Right lung (tissue), 5 donors: ENCODE results near the gene CRHR1. TPM values are rescaled to one million over a fixed set of nuclear protein-coding genes. Genes with fewer than 3 reads are reported as not detected.
A peak's percentile ranks its signal among the peaks of the same experiment; 100 is the strongest.

Experiments used
- DNase-seq, 2 donors: peaks; one replicate each; pipeline ENCODE4 v3.0.0-alpha.2; 2013
- polyA plus RNA-seq, 5 donors: library from polyadenylated mRNA; unstranded; fragments of 120-200 nt; gene quantifications; one replicate each; pipeline versions ENCODE4 v1.2.1 to v1.2.3, GENCODE V29; 2013; ENCODE audit warnings: inconsistent platforms in 1 of 5, low replicate concordance in 1 of 5; ENCODE audit not compliant: insufficient read length in 5 of 5, insufficient read depth in 1 of 5

CRHR1 gene
- polyA plus RNA-seq, 5 donors, result 0.17 TPM; not detected in 4

DNA sequence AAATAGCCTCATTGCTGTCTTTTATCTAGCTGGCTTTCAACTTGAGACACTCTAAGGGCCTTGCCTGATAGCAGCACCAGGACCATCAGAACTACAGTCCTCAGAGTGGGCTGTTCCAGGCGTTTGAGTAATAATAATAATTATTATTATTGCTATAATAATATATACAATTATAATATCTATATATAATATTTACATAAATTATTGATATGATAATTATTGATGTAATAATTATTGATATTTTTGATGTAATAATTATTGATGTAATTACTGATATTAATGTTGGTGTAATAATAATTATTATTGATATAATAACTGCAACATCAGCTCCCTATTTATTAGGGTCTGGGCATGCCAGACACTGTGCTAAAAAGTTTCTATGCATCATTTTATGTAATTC is 25.6 kb upstream of the CRHR1 start:
- no peak for DNase-seq

DNA sequence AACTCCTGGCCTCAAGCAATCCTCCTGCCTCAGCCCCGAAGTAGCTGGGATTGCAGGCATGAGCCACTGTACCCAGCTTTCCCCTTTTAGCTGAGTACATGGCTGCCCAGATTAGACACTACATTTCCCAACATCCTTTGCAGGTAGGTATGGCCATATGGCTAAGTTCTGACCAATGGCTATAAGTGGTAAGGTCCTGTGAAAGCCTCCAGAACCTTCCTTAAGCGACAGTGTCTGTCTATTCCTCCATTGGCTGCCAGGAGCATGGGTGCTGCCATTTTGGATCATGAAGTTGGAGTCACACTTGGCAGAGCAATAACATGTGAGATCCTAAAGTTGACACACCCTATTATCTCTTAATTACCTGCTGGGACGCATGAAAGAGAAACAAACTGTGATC is 24.4 kb upstream of the CRHR1 start:
- no peak for DNase-seq

DNA sequence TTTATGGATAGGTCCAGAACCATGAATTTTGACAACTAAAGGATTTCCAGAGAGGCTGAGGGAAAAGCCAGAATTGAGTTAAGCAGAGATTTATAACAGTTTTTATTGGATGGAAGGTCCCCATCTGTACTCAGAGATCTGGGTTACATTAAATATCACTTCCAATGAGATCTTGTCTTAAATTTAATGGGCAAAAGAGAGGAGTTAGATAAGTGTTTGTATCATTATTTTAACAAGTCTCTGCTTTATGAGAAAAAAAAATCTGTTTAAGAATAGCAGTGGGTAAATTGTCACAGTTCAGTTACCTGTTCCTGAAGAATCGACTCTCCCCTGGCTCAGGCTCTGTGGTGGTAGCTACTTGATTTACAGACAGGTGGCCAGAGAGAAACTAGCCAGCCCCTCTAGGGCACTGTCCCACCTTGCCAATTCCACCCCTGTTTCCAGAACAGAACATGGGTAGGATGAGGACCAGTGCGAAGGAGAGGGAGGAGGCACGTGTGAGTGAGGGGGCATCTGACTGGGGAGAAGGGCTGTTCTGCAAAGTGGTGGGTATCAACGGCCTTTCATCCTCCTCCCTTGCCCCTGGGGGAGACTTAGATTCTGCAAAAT is 22.1 kb upstream of the CRHR1 start:
- DNase-seq, result no peak

DNA sequence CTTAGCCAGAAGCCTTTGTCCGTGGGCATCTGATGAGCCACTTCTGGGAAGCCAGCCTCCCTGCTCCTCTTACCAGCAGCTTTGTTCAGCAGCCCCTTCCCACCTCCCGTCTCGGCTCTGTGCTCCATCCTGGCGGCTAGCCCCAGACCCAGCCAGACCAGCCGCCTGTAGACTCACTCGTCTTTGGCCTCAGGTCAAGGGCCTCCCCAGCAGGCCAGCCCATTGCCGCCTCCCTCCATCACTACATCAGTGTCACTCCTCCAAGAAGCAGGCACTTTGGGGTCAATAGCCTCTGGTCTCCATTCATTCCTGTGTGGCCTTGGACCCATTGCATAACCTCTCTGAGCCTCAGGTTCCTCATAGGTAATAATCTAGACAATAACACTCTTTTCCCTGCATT is 20.9 kb upstream of the CRHR1 start:
- DNase-seq, result no peak

DNA sequence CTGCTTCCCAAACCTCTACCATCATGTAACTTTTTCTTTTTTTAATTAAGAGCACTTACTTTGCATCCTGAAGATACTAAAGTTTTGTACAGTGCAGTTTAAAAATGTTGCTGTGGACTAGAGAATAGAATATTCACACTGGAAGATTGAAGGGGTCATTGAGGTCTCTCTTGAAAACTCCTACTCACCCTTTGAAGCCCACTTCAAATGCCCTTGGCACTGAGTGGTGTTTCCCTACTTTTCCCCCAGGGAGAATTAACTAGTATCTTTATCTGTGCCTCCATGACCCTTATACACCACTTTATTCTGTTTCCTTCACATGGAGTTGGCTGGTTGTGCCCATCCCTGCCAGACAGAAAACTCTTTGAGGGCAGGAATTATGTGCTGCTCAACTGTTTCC is 19.6 kb upstream of the CRHR1 start:
- DNase-seq, result no peak

DNA sequence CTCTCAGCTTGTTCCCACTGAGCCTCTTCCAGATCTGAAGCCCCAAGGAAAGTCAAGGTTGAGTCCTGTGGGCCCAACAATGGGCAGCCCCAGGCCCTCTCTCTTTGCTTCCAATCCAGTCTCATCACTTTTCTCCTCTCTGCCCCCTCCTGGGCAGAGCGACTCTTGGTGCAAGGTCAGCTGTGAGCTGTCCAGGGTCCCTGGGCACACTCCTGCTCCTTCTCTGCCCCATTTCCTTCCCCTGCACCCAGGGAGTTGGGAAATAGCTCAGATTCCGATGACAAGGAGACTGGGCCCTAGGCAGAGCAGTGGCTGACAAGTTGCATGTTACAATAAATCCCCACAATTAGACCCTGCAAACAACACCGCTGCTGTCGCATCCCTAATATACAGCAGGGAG is 16.1 kb upstream of the CRHR1 start:
- no peak for DNase-seq

DNA sequence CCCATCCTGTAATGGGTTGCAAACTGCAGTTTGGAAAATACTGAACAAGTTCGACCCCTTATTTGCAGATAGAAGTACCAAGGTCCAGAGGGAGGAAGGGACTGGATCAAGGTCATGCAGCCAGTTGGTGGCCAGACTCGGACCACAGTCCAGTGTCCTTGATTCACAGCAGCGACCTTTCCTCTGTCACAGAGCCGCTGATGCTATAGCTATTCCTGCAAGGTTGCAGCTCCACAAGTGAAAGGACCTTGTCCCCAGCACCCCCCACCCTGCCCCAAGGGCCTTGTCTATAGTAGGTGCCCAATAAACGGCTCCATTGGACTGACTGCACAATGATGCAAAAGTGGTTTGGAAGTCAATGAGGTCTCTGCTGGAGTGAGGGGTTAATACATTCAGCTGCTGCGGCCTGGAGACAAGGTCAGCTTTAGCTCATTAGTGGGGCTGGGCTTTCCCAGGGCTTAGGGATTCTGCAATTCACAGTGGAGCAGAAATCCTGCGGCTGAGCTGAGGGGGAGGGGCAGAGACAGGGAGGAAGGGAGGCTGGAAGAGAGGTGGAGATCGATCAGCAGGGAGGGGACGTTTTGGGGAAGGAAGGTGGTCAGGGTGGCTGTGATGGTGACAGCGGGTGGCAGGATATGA is 13.4 kb upstream of the CRHR1 start:
- no peak for DNase-seq

DNA sequence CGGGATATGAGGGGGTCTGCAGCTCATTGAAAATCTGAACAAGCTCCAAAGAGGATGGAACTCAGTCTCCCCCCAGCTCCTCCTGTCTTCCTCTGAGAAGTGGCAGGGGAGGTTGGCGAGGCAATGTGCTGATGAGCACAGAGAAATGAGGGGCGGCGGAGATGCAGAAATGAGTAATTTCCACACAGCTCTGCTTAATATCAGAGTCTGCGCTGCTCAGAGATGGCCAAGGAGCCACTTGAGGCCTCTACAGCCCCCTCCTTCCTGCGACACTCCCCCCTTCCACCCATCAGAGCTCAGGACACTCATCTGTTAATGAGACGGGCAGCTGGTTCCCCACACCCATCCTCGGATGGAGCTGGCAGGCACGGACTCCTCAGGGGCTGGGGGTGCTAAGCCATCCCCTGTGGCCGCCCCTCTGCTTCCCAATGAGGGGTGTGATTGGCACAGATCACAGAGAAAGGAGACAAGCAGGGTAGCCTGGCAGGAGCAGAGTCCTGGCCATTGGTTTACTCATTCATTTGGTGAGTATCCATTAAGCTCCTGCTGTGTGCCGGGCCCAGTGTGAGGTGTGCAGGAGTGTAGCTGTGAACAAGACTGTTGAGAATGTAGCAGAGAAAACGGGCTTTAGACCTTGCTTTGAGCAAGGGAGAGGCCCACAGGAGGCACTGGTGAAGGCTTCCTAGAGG is 12.7 kb upstream of the CRHR1 start:
- no peak for DNase-seq

DNA sequence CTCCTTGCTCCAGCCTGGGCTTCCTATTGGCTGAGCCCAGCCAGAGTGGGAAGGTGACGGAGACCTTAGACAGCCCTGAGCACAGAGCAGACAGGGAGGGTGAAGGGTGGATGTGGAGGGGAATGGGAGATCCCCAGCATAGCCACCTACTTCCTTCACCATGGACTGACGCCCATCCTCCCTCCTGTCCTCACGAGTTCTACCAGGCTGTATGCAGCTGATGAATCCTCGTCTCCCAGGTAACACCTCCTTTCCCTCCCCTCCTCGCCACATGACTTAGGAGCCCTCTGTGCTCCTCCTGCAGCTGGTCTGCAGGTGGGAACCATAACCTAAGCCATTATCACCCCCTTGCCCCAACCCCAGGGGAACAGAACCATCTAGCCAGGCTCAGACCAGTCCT is 9.0 kb upstream of the CRHR1 start:
- no peak for DNase-seq

DNA sequence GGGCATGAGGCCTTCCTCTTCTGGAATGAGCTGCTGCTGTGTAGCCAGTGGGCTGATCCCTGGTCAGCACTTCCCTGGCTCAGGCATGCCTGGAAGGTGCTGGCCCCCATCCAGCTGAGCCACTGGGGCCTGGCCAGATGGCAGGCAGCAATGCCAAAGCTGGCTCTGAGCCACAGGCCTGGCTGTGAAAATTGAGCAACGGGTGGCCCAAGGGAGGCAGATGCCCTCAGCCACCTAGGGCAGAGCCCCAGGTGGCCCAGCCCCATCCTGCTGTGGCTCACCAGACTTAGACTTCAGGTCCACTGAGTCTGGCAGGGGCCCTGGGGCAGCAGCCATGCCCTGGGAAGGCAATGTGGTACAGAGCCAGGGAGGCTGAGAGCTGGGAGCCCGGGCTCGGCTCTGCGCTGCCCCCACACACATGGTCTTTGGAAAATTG is 8.5 kb upstream of the CRHR1 start:
- DNase-seq, result no peak

DNA sequence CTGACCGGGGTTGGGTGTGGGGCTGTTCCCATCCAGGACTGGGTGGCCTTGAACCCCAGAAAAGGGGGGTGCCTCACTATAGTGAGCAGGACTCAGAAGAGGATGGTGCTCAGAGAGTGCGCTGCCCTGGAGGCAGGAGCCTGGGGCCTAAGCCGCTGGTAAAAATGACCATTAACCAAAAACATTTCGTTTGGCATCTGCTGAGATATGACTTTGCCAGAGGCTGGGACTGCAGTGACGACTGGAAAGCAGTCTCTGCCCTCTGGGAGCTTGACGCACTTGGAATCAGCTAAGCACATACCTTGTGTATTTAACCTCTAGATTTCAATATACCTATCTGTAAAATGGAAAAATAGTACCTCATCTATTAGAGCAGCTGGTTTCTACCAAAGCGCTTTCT is 7.2 kb upstream of the CRHR1 start:
- DNase-seq, result no peak

DNA sequence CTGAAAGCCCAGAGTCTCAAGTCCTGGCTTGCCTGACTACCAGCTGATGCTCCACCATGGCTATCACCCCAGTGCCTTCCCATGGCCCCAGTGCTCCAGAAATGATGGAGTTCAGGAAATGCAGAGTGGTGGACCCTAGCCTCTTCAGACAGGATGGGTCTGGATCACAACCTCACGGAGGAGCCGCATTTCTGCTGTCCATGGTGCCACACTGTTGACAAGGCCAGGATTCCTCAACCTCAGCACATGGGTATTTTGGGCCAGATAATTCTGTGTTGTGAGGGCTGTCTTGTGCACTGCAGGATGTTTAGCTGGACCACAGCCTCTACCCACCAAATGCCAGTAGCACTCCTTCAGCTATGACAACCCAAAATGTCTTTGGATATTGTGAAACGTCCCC is 6.7 kb upstream of the CRHR1 start:
- no peak for DNase-seq

DNA sequence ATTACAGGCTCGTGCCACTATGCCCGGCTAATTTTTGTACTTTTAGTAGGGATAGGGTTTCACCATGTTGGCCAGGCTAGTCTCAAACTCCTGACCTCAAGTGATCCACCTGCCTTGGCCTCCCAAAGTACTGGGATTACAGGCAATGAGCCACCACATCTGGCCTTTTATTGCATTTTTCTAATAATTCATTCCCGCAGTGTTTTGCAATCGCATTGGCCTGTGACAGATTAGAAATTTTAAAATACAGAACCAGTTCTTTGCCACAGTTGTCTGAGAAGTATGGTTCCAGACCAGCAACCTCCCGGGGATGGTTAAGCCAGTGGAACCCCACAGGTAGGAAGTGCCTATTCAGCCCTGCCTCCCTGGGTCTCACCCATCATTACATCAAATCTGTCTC is 3.2 kb upstream of the CRHR1 start:
- no peak for DNase-seq

DNA sequence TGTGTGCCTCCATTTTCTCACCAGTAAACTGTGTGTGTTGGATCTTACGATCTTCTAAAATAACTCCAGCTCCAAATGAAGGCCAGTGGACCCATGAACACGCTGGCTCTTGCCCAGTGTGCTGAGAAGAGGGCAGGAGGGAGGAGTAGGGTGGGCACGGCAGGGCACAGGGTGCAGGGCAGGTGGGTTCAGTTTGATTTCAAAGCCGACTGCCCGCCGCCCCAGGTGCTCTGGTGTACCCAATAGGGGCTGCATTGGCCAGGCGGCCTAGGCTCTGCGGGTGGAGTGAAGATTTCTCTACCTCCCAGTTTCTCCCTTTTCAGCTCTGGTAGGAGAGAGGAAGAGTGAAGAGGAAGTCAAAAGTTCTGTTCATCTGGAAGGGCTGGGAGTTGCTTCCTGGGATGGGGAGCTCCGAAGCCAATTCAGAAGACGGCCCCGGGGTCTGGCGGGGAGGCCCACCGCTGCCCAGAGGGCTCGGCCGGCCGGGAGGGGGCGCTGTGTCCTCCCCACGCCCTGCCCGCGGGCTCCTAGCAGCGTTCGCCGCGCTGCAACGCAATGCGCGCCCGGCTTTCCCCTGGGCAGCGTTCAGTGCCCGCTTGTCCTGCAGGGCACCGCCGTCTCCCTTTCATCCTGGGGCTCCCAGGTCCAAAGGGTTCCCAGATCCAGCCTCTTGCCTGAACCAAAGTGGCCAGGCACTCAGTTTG is 1.1 kb upstream of the CRHR1 start:
- no peak for DNase-seq

DNA sequence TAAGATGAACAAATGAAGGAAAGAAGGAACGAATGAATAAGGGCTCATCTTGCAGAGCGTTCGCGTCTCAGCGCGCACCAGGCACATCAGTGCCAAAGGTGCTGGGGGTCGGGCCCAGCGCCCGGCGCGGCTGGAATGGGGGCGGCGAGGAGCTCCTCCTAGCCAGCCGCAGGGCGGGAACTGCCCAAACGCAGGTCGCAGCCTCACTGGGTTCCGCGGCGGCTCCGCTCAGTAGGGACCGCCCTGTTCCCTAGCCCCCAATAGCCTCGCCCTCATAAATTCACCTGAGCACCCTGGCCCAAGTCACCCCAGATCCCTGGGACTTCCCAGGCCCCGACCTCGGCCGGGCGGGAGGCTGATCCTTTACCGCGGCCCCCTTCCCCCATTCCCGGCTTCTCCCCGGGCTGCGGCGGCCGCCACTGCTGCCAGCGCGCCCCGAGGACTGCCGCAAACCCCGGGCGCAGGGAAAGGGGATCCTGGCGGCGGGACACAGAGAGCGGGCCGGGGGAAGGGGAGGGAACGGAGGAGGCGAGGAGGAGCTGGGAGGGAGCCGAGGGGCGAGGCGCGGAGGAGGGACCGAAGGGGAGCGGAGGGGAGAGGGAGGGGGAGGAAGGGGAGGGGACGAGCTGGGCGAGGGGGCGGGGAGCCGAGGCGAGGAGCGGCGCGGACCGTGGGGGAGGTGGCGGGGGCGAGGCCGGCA is 377 bp upstream of the CRHR1 start:
- DNase-seq, result peak; percentile 16 to 20

DNA sequence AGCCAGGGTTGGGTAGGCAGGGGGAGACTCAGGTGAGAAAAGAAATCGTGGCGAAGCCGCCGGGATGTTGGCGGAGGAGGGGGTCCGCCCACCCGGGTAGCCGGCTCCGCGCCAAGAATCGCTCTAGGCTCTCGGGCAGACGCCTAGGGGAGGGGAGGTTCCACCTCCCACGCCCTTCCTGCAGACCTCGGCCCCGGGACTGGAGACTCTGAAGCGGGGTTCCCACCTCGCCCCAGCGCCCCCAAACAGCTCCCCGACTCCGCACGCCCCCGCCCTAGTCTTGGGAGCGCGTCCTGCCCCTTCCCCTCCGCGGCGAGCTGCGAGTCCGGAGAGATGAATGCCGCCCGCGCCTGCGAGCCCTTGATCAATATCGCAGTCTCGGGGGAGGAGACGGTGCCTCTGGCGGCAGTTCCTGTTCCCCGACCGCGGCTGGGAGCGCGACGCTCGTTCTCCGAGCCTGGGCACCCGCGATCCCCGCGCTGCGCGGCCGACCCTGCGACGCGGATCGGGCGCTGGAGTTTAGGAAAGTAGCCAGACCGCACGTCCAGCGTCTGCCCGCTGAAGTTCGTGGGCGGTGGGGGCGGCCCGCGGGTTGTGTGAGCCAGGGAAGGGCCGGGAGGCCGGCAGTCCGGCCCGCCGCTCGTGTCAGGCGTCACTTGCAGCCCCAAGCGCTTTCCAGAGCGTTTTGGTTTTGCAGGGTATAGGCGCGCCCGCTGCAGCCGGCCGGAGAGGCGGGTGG is 790 bp downstream of the CRHR1 start:
- DNase-seq, result peak in 1 of 2 donors; percentile 12

DNA sequence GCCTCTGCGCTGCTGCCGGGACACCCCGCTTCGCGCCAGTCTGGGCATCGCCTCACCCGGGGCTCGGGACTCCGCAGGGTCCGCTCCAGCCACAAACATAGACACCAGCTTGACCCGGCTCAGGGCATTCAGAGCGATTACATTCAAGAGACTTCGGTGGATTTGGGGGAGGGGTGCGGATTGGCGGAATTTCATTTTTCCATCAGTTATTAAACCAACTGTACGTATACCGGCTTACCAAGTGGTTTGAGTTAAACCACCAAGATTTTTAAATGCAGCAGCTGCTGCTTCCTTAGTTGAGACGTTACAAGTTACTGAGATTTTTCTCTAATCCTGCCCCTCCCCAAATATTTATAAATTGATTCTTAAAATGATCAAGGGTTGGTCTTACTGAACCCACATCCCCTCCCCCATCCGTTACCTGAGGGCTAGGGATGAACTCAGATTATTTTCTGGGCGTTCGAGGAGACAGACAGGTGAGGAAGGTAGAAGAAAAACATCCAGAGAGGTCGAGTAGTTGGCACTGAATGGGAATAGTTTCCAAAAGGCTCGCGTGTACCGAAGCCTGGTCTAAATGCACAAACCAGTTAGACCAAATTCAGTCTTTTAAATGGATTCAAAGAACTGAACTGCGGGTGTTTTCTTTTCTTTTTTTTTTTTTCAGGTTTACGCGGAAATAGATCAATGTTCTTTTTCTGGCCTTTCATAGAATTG is 1.5 kb downstream of the CRHR1 start:
- DNase-seq, result no peak

DNA sequence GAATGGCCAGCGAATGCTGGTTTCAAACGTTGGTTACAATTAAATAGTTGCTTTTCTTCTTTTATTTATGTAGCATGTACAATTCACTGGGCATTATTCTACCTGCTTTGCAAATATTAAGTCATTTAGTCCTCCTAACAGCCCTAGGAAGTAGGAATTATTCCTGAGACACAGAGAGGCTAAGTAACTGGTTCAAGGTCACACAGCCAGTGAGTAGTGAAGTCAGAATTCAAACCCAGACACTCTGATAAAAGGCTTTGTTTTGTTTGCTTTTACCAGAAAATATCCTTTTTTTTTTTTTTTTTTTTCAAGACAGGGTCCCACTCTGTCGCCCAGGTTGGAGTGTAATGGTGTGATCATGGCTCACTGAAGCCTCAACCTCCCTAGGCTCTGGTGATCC is 2.2 kb downstream of the CRHR1 start:
- no peak for DNase-seq

DNA sequence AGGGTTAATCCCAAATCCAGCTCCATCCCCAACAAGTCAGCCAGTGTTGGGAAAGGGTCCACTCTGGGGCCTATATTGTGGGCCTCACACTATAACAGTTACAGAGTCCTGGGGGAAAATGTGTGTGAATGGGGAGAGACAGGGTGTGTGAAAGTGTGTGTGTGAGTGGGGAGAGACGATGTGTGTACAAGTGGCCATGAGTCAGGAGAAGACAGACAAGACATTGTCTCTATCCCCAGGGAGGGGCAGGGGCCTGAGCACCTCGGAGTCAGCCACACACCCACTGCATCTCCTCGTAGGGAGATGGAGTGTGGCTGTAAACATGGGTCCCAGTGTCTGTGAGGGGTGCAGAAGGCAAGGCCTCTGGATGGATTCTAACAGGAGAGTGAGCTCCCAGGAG is 2.9 kb downstream of the CRHR1 start:
- DNase-seq, result no peak

DNA sequence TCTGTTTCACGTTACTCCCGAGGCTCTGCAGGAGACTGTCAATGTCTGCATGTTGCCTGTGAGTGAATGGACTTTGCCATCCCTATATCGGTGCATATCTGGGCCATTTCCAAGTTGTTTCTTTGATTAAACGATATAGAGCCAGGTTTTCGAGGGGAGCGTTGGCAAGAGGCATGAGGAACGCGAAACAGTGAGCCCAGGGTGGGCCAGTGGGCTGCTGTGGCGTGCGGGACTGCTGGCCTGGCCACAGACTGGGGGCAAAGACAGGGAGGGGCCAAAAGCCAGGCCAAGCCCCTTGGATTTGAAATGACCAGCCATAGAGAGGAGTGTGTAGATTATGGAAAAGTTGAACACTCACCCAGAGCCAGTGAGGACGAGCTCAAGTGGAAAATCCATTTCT is 3.5 kb downstream of the CRHR1 start:
- no peak for DNase-seq

DNA sequence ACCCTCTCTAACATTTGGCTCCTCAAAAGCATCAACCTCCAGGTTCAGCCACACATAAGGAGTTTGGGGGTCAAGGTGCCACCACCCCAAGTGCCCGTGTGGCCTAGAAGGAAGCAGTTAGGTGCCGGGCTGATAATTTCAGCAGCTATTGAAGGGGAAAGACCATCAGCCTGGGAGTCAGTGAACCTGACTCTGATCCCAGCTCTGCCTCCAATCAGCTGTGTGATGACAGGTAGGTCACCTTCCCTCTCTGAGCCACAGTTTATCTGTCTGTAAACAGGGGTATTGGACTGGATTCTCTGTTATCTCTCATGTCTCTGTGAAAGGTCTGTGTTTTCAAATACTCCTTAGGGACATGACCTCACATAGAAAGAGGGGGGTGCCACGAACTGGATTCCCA is 3.9 kb downstream of the CRHR1 start:
- no peak for DNase-seq
